Measurements from ENCODE around the gene GTF3C2.

GTF3C2 gene

GRCh38 chr2:27291865-27292264 lies 64.7 kb downstream of the GTF3C2 start:
- DNase-seq = no peak

DNA sequence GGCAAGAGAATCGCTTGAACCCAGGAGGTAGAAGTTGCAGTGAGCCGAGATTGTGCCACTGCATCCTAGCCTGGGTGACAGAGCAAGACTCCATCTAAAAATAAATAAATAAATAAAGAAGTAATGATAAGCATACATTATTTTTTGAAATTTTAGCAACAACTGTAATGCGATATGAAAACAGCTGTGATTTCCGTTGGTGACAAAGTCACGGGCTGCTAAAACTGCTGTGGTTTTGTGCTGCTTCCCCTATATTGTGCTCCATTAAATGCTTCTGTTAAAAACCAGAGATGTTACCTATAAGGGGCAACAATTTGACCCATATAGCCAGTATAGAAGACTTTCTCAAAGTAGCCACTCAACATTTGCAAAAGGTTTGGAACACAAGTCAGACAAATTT lies 66.0 kb downstream of the GTF3C2 start:
- no peak for DNase-seq

- no peak for DNase-seq
Observed at GRCh38 chr2:27288610-27289009, 68.0 kb downstream of the GTF3C2 start.

DNA sequence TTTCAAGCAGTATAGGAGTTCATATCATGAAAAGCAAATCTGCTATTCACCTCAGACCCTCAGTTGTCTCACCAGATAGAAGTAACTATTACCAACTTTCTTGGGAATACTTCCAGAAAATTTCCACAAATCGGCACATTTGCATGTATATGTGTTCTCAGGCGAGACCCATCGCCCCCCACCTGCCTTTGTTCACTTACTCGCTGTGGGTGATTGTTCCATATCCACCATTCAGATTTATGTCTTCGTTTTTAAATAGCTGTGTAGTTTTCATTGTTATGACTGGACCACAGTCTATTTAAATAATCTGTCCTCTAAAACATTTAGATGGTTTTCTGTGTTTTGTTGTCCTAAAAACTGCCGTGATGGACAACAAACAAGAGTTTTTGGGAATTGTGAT lies 71.1 kb downstream of the GTF3C2 start:
- DNase-seq = no peak

DNA sequence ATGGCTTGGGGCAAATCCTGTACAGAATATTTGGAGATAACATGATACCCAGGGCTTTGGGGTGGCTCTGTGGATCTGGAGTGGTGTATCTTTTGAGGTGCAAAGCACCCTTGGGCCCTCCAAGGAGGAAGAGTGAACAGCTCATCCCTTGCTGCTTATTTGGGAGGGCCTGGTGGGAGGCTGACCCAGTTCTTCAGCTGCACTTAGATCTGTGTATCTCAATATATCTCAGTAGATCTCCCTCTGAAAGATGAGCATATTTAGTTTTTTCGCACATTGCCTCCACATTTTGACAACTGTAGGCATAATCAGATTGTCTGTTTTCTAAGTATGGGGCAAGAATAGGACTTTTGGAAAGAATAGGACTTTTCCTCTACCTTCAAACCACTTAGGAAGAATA lies 71.6 kb downstream of the GTF3C2 start:
- DNase-seq = no peak

DNA sequence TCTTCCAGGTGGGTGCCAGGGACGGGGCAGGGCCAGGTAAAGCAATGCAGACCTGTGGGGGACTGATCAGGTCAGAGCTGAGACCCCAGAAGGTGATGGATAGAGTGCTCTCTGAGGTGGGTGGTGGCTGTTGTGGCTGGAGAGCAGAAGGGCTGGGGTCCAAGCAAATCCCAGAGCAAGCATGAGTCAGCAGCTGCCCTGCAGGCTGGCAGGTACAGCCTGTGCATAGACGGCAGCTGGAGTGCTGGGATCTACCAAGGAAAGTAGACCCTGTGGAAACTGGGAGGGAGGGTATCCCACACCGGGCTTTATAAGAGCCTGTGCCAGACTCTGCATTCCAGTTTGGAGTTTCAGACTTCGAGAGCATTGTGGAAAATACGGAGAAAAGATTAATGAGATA lies 73.7 kb downstream of the GTF3C2 start:
- DNase-seq = no peak

GRCh38 chr2:27281855-27282559 lies 74.6 kb downstream of the GTF3C2 start, which contains the start of gene TRIM54:
TSS of gene TRIM54 (plus strand) at chr2:27282429. CDS start at chr2:27282732, 303 bp downstream.
- no peak for DNase-seq

DNA sequence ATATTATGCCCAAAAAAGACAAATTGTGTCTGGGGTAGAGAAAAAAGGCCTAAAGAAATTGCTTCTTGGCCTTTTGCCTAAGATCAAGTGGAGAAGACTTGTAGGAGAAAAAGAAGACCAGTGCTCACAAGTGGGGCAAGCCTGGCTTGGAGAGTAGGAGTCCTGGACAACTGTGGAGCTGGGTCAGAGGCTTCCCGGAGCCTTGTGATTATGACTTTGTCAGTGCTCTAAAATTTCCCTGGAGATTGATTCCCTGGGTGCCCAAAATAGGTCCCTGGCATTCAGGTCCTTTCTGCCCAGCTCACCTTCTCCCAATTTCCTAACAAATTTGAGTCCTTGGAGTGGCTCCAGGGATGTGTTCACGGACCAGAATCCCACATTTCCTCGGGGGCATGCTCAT lies 75.1 kb downstream of the GTF3C2 start:
- DNase-seq = no peak

DNA sequence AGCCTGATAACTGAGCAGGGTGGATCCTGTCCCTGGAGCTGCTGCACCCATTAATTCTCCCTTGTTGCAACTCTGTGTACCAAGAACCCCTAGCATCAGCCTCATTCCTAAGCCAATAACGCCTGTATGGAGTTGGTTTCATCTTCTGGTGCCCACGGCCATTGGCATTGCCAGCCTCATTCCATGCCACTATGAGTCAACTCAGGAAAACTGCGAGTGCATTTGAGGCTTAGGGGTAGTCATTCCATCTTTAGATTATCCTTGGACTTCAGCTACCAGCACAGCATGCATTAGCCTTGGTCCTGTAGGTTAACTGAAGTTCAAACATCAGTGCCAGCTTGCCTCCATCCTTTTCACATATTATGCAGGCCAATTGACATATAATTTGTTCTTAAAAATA lies 75.7 kb downstream of the GTF3C2 start:
- DNase-seq = no peak

DNA sequence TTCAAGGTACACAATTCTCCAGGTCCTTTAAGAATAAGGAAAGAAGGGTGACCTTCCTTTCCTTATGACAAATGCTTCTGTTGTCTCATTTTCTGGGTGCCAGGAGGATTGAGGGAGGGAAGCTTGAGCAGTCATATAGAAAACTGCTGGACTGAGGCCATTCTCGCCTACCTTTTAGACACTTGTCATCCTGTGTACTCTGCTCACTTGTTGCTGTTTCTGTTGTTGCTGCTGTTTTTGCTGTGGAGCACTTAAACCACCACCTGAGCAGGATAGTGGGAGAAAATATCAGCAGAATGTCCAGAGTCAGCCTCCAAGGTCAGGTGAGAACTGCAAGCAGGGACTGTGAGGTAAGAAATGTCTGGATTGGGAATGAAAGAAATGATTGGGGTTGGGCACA lies 78.6 kb downstream of the GTF3C2 start:
- DNase-seq = no peak
